Measurements from ENCODE around the gene EFNB1.

GRCh38 chrX:68868316-68868715, 39.5 kb downstream of the EFNB1 start:
- TF ChIP-seq ATF2 (CRISPR knock-in tag; IDR thresholded peaks at IDR 0.05) (no peak), CBFB (CRISPR knock-in tag; IDR thresholded peaks at IDR 0.05) (no peak), KLF13 (tag; IDR thresholded peaks at IDR 0.05; ENCODE audit: borderline replicate concordance, low read depth) (no peak), EP300 (IDR thresholded peaks at IDR 0.05; ENCODE audit: low read length) (no peak), BRF2 (IDR thresholded peaks at IDR 0.05; ENCODE audit: borderline replicate concordance, insufficient read depth, insufficient read length) (no peak), HNRNPK (IDR thresholded peaks at IDR 0.05; ENCODE audit: low read depth, low read length, poor library complexity, severe bottlenecking) (no peak), MEIS2 (IDR thresholded peaks at IDR 0.05; ENCODE audit: partially characterized antibody) (no peak)

Measured in K562 (cell line).